Activated CD4-positive, alpha-beta T cell treated with anti-CD3 and anti-CD28 coated beads for 4 hours (primary cell): ENCODE data around the gene SUGT1.
"Not testable (repeated sequence)": the region's sequence is repeated elsewhere in the genome, so short reads cannot be mapped to it uniquely, and the experiment has no call there.

ENCODE experiments used
- DNase-seq, 2 donors: peaks; one replicate each; pipeline ENCODE4 v3.0.0-alpha.2; 2020

SUGT1 gene

DNA sequence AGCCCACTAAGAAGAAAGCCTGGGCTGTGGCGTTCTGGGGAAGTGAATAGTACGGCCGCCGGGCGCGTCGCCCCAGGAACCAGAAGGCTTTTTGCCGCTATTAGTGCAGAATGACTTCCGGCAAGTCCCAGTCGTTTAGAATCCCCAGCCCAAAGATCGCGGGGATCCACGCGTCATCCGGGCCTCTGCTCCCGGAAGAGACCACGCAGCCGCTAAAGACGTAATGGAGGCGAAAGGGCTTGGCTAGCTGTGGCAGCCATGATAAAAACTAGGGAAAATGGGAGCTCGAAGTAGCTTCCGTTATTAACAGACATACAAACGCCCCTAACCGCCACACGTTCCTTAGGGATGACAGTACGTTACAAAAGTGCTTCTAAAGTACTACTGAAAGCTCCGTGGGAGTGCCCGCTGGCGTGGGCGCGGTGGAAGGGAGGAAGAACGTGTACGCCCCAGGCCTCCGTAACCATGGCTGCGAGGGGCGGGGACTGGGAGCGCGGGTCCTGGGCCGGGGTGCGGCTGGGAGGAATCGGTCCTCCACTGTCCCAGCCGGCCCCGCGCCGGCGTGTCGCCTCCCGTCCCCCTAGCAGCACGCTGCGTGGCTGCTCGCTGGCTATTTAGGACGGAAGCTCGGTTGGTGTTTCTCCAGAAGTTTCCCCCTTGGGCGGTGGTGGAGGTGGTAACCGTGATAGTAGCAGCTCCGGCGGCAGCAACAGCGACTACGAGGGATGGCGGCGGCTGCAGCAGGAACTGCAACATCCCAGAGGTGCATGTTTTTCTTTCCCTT is at the start of gene SUGT1:
Gene SUGT1 (plus strand): TSS at position 641 of the 784 bp plus-strand sequence. CDS start 85 bp downstream, at position 726.
- peak; percentile 94 to 95 for DNase-seq

DNA sequence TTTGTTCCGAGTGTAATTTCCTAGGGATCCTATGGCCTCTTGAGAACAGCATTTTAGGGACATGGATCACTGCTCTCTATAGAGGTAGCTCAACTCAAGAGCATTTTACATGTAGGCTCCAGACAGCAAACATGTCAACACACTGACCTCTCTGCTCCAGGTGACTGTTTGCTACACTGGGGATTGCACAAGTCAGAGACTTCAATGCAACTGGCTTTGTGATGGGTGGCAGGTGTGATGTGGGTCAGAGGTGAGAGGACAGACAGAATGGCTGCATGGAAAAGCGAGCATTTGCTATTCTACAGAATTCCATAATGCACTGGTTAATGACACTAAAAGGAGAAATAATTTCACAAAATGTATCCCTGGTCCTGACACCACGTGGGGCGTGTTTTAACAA is 49.3 kb upstream of the SUGT1 start:
- not testable (repeated sequence) for DNase-seq

DNA sequence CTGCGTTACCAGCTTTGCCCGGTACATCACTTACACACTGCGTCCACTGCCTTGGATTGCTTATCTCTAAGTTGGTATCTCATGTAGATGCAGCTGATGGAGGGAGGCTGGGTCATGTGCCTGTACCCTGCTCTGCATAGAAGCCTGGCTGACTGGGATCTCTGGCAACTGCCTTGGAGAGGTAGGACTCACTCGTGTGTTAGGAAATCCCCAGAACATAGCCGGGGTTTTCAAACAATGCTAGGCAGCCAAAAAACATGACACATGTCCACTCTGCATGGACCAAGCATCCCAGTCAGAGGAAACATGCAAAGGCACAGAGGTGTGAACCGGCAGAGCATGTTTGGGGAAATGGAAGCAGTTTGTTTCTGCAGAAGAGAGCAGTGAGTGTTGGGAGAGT is 46.5 kb upstream of the SUGT1 start:
- DNase-seq, result not testable (repeated sequence)

DNA sequence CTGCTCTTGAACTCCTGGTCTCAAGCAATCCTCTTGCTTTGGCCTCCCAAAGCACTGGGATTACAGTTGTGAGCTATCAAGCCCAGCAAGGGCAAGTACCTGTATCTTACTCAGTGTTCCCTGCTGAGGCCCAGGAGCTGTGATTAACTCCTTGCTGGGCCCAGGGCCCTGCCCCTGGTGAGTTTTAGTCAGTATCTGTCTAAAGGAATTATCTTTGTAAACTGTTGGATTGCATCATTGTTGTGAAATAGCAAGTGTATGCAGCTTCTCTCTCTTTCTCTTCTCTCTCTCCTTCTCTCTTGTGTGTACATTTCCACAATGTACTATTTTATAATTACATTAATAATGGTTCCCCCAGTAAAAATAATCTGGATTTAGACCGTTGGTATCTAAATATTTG is 45.8 kb upstream of the SUGT1 start:
- not testable (repeated sequence) for DNase-seq

DNA sequence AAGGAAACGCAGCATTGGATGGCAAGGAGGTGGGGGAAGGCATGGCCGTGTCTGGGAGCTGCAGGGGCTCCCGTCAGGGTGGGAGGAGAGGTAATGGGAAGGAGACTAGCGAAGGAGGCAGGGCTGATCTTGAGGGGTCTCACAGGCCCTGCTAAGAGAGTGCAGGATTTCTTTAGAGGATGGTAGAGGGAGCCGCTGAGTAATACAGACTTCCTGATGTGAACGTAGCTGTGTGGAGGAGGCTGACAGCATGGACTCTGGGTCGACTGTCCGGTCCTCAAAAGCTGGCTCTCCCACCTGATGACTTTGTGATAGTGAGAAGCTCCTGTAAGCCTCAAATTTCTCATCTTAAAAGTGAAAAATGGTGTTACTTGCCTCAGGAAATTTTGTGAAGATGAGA is 44.5 kb upstream of the SUGT1 start:
- DNase-seq, result not testable (repeated sequence)

DNA sequence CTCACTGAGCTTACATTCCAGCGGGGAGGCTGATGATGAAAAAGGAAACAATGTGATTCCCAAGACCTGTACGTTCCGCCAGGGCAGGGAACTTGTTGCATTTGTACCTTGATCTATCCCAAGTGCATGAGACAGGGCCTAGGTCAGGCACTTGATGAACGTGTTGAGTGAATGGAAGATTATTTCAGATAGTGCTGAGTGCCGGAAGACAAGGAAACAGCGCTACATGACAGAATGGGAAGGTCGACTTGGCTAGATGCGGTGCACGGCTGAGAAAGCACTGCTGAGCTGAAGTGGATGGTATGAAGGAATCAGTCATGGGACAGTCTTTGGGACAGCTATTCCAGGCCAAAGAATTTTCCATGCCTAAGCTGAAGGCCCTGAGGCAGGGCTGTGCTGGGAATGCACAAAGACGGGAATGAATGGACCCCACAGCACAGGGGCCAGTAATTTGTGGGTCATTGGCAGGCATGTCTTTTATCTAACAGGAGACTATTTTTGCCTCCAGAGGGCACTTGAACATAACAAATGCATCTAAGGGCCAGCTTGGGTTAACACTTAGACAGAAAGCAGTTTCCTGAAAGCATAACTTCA is 43.5 kb upstream of the SUGT1 start:
- peak in 1 of 2 donors; percentile 12 for DNase-seq

DNA sequence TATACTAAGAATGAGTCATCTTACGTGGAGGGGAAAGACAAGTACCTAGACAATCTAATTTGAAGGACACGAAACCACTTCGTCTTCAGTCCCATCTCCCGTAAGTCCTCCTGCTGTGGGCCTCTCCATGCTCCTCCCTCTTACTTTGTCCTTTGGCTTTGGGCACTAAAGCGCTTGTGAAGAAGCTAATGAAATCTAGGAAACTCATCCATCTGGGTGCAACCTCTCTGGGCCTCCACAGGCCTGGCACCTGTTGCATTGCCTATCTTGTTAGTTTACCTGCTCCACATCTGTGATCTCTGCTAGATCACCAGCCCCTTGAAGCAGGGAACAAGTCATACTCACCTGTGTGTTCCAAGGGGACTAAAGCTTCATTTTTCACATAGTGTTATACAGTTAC is 42.5 kb upstream of the SUGT1 start:
- not testable (repeated sequence) for DNase-seq

DNA sequence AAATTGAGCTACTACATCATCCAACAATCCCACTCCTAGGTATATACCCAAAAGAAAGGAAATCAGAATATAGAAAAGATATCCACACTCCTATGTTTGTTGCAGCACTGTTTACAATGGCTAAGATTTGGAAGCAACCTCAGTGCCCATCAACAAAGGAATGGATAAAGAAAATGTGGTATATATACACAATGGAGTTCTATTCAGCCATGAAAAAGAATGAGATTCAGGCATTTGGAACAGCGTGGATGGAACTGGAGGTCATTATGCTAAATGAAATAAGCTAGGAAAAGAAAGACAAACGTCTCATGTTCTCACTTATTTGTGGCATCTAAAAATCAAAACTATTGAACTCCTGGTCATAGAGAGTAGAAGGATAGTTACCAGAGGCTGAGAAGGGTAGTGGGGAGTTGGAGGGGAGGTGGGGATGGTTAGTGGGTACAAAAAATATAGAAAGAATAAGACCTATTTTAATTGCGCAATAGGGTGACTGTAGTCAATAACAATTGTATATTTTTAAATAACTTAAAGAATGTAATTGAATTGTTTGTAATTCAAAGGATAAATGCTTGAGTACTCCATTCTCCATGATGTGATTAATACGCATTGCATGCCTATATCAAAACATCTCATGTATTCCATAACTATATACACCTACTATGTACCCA is 37.4 kb upstream of the SUGT1 start:
- DNase-seq, result no peak

DNA sequence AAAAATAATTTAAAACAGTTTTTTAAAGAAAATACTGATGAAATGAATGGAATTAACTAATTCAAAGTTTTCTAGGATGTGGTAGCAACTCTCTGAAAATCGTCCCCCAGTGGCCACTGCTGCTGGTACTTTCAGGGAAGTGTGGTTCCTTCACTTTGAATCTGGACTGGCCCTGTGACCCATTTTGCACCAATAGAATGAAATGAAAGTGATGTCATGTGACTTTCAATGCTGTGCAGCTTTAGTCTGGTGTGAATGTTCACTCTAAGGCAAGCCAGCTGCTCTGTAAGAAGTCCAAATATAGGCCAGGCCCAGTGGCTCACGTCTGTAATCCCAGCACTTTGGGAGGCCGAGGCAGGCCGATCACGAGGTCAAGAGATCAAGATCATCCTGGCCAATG is 36.8 kb upstream of the SUGT1 start:
- no peak for DNase-seq

DNA sequence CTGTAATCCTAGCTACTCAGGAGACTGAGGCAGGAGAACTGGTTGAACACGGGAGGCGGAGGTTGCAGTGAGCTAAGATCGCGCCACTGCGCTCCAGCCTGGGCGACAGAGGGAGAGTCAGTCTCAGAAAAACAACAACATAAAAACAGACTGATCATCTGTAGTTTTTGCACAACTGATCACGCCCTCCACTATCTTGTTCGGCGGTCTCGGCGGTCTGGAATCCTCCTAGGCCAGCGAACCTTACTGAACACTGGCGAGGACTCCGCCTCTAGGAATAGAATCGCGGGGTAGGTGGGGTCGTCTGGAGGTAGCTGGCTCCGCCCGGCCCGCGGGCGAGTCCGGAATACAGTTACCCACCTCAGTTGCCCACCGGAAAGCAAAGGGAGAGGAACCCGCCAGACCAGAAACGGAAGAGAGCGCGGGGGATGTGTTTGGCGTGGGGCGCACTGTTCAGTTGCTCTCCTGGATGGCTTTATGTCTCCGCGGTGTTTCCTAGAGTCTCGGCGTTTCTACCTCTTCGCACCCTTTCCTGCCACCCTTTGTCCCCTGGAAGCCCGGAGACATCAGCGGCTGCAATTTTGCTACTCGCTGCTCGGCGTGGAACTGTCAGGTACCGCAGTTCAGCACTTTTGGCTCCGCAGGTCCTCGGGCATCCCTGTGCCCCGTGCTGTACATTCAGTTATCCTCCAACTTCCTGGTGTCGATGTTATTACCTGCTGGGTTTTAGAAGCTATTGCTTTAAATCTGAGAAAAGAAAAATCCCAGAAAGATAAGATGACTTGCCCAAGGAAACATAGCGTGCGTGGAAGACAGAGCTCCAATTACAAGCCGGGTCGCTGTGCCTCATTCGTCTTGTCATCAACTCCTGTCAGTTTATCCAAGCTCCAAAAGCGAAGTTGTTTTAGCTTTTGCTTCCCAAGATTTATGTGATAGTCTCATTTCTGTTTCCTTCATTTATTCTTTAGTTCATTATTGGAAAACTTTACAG is 35.3 kb upstream of the SUGT1 start:
- peak; percentile 75 to 77 for DNase-seq

DNA sequence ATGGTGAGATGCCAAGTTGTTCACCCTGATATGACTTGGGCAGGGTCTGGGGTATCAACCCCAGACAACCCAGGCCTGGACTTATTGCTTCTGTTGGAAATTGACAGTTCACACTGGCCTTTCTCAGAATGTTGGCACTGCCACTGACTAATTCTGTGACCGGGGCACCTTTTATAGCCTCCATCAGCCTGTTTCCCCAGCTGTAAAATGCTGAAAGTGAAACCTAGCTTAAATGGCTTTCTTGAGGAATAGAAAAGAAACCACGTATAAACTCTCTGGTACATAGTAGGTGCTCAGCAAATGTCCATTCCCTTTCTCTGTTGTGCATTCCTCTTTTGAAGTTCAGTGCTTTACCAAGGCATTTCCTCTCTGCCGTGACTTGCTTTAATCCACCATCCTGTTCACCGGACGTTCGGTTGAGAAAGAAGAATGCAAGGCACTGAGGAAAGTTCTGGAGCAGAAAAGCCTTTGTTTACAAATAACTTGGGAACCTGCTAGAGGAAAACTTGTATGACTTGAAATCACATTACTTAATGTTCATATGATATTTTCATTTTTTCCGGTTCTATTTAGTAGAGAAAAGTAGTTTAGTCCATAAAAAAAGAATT is 21.4 kb upstream of the SUGT1 start:
- not testable (repeated sequence) for DNase-seq

DNA sequence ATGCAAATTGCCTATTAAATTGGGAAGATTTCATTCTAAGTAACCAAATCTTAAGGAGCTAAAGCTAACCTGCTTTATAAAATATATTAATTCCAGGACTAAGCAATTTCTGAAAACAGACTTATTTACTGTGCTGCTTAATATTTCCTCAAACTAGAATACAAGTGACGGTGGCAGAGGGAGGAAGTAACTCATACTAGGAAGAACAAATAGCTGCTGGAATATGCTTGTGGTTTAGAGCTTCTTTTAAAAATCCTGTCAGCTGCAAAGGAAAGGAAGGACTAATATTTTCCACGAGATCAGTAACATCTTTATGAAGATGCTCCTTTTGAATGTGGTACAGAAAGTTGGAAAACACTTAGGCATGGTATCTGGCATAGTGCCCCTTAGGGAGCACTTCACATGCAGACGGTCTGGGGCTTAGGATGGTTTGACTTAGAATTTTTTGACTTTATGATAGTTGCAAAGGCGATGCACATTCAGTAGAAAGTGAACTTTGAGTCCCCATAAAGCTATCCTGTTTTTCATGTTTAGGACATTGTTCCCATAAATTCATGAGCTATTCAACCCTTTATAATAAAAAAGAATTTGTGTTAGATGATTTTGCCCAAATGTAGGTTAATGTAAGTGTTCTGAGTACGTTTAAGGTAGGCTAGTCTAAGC is 13.8 kb upstream of the SUGT1 start:
- no peak for DNase-seq

DNA sequence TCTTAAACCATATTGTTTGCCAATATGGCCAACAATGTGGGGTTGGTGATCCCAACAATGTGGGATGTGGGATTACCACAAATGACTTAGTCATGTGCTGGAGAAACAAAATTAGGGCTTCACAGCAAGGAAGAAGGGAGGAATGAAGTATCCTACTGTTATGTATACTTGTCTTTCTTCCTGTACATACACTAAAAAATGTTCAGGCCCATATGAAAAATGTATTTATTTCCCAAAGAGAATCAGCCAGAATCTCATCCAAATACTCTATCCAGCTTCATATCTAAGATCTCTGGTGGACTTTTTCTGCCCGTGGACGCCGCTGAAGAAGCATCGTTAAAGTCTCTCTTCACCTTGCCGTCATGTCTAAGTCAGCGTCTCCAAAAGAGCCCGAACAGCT is 10.5 kb upstream of the SUGT1 start, which contains the start of gene HNRNPA1L2:
Gene HNRNPA1L2 (plus strand): TSS at position 301 of the 400 bp plus-strand sequence. CDS start 62 bp downstream, at position 363.
- DNase-seq, result no peak

DNA sequence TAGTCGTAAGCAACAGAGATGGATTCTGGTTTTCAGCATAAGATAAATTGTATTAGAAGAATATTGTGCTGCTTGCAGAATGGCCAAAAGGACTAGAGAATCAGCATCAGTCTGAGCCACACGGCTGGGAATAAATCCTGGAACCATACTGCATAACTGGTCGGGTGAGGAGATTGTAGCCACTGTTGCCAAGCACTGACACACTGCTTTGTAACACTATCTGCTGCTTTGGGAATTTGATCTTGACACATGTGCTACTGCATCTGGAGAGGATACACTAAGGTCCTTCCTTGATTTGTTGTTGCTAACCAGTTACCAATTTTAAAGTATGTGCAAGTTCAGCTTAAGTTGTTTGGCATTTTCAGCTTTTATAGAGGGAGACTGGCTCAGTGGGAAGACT is 8.5 kb upstream of the SUGT1 start:
- no peak for DNase-seq

DNA sequence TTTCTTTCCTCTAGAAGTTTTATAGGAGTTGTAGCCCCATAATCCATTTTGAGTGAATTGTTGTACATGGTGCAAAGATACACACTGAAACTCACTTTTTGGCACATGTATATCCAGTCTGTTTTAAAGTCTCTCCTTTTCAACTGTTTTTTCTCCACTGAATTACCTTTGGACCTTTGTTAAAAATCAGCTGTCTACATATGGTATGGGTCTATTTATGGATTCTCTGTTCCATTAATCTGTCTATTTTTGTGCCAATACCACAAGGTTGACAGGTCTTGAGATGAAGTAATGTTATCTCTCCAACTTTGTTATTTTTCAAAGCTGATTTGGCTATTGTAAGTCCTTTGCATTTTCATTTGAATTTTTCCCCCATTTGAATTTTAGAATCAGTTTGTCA is 5.7 kb upstream of the SUGT1 start:
- DNase-seq, result no peak

DNA sequence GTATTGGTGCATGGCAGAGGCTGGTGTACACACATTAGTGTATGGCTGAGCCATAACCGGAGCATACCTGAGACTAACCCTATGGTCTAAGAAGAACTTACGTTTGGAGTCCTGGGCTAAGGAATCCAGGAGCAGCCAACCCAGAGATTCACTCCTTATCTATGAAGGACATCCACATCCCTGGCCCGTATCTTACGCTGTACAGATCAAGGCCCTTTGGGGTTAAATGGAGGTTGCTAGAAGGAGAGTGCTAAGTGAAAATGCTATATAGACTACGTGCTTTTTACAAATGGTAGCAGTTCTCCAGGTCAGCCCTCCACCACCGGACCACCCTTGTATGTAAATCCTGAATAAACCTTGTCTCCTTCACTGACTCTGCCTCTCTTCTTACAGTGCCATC is 1.9 kb upstream of the SUGT1 start:
- no peak for DNase-seq

DNA sequence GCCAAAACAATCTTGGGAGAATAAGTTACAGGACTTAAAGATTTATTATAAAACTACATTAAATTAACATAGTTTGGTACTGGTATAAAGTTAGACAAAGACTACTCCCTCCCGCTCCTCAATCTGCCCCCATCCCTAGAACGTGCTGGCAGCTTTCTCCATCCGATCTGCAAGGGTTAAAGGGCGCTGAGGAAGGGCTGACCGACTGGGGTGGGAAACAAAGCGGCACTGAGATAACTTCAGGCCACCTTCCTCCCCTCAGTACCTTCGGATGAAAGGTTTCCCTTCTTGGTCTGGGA is 790 bp upstream of the SUGT1 start:
- DNase-seq, result no peak

DNA sequence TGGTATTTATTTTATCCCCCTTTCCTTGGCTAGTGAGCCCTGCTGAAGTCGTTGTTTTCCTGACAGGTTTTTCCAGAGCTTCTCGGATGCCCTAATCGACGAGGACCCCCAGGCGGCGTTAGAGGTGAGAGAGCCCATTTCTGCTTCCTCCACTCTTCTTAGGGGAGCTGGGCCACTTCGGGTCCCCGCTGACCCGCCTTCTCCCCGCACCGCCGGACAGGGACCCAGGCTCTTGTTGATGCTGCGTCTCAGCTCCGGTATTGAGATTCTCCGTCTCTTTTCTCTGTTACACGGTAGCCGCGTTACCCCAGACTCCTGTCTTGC is 306 bp downstream of the SUGT1 start:
- DNase-seq, result no peak

DNA sequence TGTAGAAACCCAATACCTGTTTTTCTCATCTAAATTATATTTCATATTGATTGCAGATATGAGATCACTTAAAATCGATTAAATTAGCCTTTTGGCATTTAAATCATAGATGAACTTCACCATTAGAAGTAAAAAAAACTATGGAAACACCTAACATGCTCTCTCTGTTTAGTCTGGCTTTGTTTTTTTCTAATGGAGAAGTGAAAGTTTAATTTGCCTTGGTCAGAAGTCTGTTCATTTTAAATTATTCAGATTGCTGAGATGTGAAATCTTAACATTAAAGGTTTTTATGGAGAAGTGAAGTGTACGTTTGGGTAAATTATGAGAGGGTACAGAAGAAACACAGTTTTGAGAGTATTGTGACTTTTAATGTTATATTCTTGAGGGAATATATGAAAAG is 6.7 kb downstream of the SUGT1 start:
- no peak for DNase-seq

DNA sequence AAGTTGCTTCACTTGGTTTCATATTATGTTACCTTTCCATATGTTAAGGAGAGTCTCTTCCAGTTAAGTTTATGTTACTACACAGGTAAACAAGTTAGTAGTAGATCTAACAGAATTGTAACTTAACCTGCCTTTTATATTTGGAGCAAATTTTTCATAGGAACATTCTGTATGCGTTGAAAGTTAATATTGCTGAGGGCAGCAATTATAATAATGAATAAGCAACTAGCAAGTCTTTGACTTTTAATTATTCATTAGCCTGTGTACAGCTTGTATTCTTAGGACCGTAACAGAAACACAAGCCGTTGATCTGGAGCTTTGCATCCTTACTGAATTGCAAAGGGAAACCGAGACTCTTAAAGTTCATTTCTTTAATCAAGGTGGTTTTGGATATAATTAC is 11.6 kb downstream of the SUGT1 start:
- no peak for DNase-seq

DNA sequence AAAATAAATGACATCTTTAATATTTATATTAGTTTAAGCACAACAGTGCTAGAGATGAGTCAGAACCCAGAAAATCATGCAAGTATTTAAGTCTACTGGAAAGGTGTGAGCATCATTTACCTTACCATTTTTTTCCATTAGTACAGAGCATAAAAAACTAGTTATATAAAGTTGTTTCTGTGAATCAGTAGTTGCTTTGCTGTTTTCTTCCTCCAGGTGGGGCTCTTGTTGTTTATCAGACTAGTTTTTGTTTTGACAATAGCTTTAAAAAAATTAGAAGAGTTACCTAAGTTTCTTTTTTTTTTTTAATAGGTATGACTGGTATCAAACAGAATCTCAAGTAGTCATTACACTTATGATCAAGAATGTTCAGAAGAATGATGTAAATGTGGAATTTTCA is 12.7 kb downstream of the SUGT1 start:
- peak in 1 of 2 donors; percentile 12 for DNase-seq

DNA sequence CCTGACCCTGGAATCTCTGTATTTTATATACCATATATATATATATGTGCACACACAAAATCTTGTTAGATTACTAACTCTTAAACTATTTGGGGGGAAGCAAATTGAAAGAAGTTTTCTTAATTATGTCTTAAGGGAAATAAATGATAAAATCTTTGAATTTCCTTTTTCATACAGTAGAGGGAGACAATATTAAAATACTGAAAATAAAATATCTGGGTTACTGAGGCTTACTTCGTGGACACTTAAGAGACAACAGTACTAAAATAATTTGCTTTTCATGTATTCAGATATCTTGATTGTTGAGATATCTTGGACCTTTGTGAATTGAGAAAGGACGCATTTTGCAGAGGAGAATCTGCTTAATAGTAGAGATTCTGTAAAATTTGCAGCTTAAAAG is 17.0 kb downstream of the SUGT1 start:
- no peak for DNase-seq
